CD4-positive, alpha-beta T cell treated with Interleukin-6 for 4 hours (primary cell): ENCODE measurements around the gene PPIE.

ENCODE experiments used
- DNase-seq: peaks from one replicate; pipeline ENCODE4 v3.0.0-alpha.2; 2020; ENCODE audit warnings: mixed read lengths

The PPIE gene

GRCh38 chr1:39738622-39739366, at the start of gene PPIE:
TSS of gene PPIE (plus strand) at chr1:39738882. CDS start at chr1:39738901, 19 bp downstream.
- DNase-seq: peak; percentile 98

GRCh38 chr1:39689214-39689613, 49.5 kb upstream of the PPIE start:
- DNase-seq: no peak

GRCh38 chr1:39689635-39690034, 49.0 kb upstream of the PPIE start:
- peak; percentile 11 for DNase-seq

- DNase-seq: no peak
These were observed 48.5 kb upstream of the PPIE start for GRCh38 chr1:39690225-39690624.

GRCh38 chr1:39690794-39691382, 47.8 kb upstream of the PPIE start:
- no peak for DNase-seq

- peak; percentile 95 for DNase-seq
These were observed 47.1 kb upstream of the PPIE start, which contains the start of gene HPCAL4 for GRCh38 chr1:39691383-39692151. TSS of gene HPCAL4 (minus strand) at chr1:39691433. CDS start at chr1:39684603, 6,830 bp downstream.

GRCh38 chr1:39692152-39693074, 46.3 kb upstream of the PPIE start:
- peak; percentile 54 for DNase-seq

GRCh38 chr1:39694026-39694425, 44.7 kb upstream of the PPIE start:
- peak; percentile 10 for DNase-seq

GRCh38 chr1:39695016-39695415, 43.7 kb upstream of the PPIE start:
- no peak for DNase-seq

- DNase-seq: no peak
These were observed 42.2 kb upstream of the PPIE start for GRCh38 chr1:39696448-39696847.

- no peak for DNase-seq
These were observed 40.1 kb upstream of the PPIE start for GRCh38 chr1:39698568-39698967.

- no peak for DNase-seq
These were observed 39.3 kb upstream of the PPIE start for GRCh38 chr1:39699419-39699818.

GRCh38 chr1:39700348-39700747, 38.3 kb upstream of the PPIE start:
- DNase-seq: no peak

- no peak for DNase-seq
These were observed 37.6 kb upstream of the PPIE start for GRCh38 chr1:39701049-39701439.

GRCh38 chr1:39704757-39705156, 33.9 kb upstream of the PPIE start:
- DNase-seq: no peak

GRCh38 chr1:39707506-39707905, 31.2 kb upstream of the PPIE start:
- no peak for DNase-seq

- DNase-seq: no peak
These were observed 27.3 kb upstream of the PPIE start for GRCh38 chr1:39711104-39711965.

- no peak for DNase-seq
These were observed 26.7 kb upstream of the PPIE start for GRCh38 chr1:39711966-39712340.

GRCh38 chr1:39713557-39713956, 25.1 kb upstream of the PPIE start:
- DNase-seq: no peak

GRCh38 chr1:39717809-39718208, 20.9 kb upstream of the PPIE start:
- DNase-seq: no peak
